Nephron (organoid): ENCODE data around the gene GPATCH2.

Experiments used
- H3K27ac Mint-ChIP-seq, 3 experiments: 2 replicates each; pipeline ENCODE4 v1.8.0; 2020; ENCODE audit warnings: mixed read lengths in 3 of 3, mild to moderate bottlenecking in 2 of 3, moderate library complexity in 1 of 3
- H3K27me3 Mint-ChIP-seq: 2 replicates; pipeline ENCODE4 v1.8.0; 2021; ENCODE audit warnings: low read depth, mild to moderate bottlenecking, moderate library complexity, mixed read lengths
- H3K36me3 Mint-ChIP-seq: 2 replicates; pipeline ENCODE4 v1.8.0; 2020; ENCODE audit warnings: low read depth, mixed read lengths
- H3K4me1 Mint-ChIP-seq: 2 replicates; pipeline ENCODE4 v1.8.0; 2020; ENCODE audit warnings: mixed read lengths
- H3K4me3 Mint-ChIP-seq, 3 experiments: 2 replicates each; pipeline ENCODE4 v1.8.0; 2020; ENCODE audit warnings: mild to moderate bottlenecking in 3 of 3, mixed read lengths in 3 of 3, moderate library complexity in 2 of 3
- H3K9me3 Mint-ChIP-seq: 2 replicates; pipeline ENCODE4 v1.8.0; 2020; ENCODE audit warnings: mixed read lengths
- TF ChIP-seq, protein P1 (sequence below), 3 experiments: fragments of 200-600 bp; sonication (generic); IDR thresholded peaks; one replicate each; pipeline ENCODE4 v1.5.0; 2021; ENCODE audit warnings: antibody characterized with exemption in 3 of 3; ENCODE audit not compliant: unreplicated experiment in 3 of 3

Gene GPATCH2

DNA sequence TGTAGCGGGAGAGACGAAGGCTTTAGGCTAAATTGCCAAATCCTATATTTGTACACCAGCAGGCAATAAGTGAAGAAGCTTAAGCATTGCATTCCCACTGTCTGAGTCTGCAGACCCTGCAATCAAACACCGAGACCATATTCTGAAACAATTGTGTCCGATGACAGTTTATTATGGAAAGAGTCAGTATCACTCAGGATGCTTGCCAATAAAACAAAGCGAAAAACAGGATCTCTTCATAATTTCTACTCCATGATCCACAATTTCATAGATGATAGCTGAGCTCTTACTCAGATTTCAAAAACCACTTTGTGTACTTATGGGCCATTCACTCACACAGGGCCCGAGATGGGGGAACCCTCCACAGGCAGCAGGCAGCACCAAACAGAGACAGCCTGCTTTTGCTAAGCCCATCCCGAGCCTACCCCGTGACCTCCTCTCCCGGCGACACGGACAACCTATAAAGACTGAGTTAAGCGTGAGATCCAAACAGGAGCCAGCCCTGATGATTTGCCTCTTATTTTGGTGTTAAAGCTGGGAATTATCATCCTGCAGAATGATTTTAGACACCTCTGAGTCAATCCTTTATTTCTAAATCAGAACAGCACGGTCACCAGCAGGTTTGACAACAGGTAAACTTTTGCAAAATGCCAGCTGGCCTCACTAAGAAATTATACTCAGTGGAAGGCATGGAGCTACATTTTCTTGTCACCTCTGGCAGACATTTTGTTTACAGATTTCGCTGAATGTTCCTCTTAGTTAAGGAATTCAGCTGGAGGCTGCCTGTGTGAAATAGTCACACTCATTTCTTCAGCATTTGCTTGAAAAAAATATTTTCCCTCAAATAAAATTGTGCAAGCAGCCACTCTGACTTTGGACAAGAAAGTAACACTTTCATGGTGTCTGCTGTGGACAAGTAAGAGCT lies 212.4 kb downstream of the GPATCH2 start:
- H3K9me3 Mint-ChIP-seq = no peaks in the 10 kb centered on the region
- H3K36me3 Mint-ChIP-seq = no peaks in the 10 kb centered on the region
- no peaks in the 10 kb centered on the region for H3K27me3 Mint-ChIP-seq
- no peak overlapping the region for H3K4me3 Mint-ChIP-seq
- TF ChIP-seq, protein P1, sequence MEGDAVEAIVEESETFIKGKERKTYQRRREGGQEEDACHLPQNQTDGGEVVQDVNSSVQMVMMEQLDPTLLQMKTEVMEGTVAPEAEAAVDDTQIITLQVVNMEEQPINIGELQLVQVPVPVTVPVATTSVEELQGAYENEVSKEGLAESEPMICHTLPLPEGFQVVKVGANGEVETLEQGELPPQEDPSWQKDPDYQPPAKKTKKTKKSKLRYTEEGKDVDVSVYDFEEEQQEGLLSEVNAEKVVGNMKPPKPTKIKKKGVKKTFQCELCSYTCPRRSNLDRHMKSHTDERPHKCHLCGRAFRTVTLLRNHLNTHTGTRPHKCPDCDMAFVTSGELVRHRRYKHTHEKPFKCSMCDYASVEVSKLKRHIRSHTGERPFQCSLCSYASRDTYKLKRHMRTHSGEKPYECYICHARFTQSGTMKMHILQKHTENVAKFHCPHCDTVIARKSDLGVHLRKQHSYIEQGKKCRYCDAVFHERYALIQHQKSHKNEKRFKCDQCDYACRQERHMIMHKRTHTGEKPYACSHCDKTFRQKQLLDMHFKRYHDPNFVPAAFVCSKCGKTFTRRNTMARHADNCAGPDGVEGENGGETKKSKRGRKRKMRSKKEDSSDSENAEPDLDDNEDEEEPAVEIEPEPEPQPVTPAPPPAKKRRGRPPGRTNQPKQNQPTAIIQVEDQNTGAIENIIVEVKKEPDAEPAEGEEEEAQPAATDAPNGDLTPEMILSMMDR (IDR thresholded peaks at IDR 0.05; ENCODE audit: unreplicated experiment in 3 of 3) = no peak
- no peaks in the 10 kb centered on the region for H3K4me1 Mint-ChIP-seq
- H3K27ac Mint-ChIP-seq = no peak overlapping the region

DNA sequence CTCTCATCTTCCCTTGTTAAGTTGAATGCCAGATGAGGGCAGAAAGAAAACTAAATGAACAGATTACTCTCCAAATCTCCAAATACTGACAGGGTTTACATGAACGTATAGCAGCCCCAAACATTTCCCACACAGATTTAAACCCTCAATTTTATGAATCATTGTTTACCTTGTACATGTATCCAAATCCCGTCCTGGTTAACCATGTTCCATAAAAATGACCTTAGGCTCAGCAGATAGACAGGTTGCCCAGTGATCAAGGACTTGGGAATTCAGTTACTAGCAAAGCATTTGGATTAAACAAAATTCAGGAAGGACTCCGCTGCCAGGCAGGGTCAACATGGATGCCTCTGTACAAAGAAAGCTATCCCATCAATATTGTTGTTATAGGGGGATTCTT lies 213.5 kb downstream of the GPATCH2 start:
- no peak overlapping the region for H3K27ac Mint-ChIP-seq
- no peaks in the 10 kb centered on the region for H3K4me1 Mint-ChIP-seq
- no peaks in the 10 kb centered on the region for H3K36me3 Mint-ChIP-seq
- H3K9me3 Mint-ChIP-seq = no peaks in the 10 kb centered on the region
- H3K4me3 Mint-ChIP-seq = no peak overlapping the region
- H3K27me3 Mint-ChIP-seq = no peaks in the 10 kb centered on the region
- TF ChIP-seq, protein P1 (IDR thresholded peaks at IDR 0.05; ENCODE audit: unreplicated experiment in 3 of 3) = no peak

DNA sequence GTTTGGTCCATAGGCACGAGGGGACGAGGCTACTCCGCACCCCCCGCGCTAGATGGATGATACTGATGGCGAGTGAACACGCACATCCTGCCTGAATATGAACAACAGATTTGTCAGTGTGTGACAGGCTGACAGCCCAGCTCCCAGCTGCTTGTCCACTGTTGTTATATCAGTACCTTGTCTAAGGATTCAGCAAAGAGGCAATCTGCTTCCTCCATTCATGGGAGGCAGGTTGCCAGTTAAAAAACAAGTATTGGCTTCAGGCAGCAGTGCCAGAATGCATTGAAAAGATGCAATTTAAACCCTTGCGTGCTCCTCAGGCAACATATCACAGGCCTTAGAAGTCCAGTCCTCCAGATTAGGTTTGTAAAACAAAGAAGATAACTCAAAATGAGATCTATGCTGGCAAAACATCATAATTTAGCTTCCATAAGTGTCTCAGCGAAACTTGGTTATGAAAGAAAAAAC lies 223.3 kb downstream of the GPATCH2 start:
- TF ChIP-seq, protein P1 (IDR thresholded peaks at IDR 0.05; ENCODE audit: unreplicated experiment in 3 of 3) = no peak
- no peak overlapping the region for H3K27ac Mint-ChIP-seq
- peaks cover 13% of the 10 kb centered on the region for H3K4me1 Mint-ChIP-seq
- no peaks in the 10 kb centered on the region for H3K27me3 Mint-ChIP-seq
- H3K9me3 Mint-ChIP-seq = no peaks in the 10 kb centered on the region
- H3K4me3 Mint-ChIP-seq = no peak overlapping the region
- H3K36me3 Mint-ChIP-seq = no peaks in the 10 kb centered on the region

DNA sequence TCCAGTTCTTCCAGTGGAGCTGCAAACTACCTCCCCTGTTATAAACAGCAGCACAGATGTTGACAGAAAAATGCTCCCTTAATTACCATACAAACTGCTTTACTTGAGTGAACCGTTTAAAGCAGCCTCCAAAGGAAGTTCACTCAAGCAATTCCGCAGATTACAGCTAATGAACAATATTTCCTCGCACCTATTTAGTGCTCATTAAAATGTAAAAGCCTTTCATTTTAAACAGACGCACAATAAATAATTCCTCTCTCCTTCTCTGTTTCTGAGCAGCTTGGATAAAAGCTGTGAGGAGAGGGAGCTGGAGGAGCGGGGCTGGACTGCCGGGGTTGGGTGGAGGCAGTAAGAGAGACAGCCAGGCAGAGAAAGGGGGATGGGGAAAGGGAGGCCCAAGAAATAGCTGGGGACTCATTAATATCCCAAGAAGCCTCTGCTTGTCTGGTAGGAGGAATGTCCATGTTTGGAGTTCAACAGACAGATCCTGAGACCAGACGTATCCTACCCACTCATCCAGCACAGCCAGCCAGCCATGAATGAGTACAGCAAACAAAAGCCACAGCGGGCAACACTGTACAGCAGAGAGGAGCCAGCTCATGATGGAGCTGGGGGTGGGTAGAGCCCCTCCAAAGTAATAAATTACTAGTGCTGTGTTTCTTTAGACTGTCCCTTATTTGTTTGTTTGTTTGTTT lies 227.7 kb downstream of the GPATCH2 start:
- peaks cover 15% of the 10 kb centered on the region for H3K4me1 Mint-ChIP-seq
- H3K4me3 Mint-ChIP-seq = peak overlapping the region in 1 of 3 experiments; percentile 0
- H3K27me3 Mint-ChIP-seq = no peaks in the 10 kb centered on the region
- peak overlapping the region; percentile 62 to 85 (median 81) for H3K27ac Mint-ChIP-seq
- H3K36me3 Mint-ChIP-seq = no peaks in the 10 kb centered on the region
- H3K9me3 Mint-ChIP-seq = no peaks in the 10 kb centered on the region
- TF ChIP-seq, protein P1 (IDR thresholded peaks at IDR 0.05; ENCODE audit: unreplicated experiment in 3 of 3) = no peak

DNA sequence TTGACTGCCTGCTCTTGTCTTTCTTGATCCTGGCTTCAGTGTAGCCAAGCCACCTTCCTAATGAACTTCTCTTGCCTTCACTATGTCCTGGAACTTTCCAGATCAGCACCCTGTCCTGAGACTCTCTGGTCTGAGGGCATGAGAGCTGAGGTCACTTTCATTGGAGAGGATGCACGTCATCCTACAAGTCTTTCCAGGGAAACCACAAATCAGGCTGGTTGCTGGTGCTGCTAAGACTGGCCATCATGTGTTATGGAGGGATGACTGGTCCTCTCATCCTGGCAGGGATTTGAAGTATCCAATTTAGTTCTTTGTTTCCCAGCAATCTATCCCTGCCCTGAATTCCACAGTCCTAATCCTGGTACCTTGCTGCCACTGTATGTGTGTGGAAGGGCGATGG lies 228.6 kb downstream of the GPATCH2 start:
- TF ChIP-seq, protein P1 (IDR thresholded peaks at IDR 0.05; ENCODE audit: unreplicated experiment in 3 of 3) = no peak
- H3K4me3 Mint-ChIP-seq = no peak overlapping the region
- no peaks in the 10 kb centered on the region for H3K27me3 Mint-ChIP-seq
- peak overlapping the region; percentile 32 to 85 (median 81) for H3K27ac Mint-ChIP-seq
- no peaks in the 10 kb centered on the region for H3K36me3 Mint-ChIP-seq
- peaks cover 15% of the 10 kb centered on the region for H3K4me1 Mint-ChIP-seq
- H3K9me3 Mint-ChIP-seq = no peaks in the 10 kb centered on the region
